Right lobe of liver (tissue), 6 donors: Measurements from ENCODE around the gene CD4. TPM values are rescaled to one million over a fixed set of nuclear protein-coding genes. Genes with fewer than 3 reads are reported as not detected.

Source experiments
- ATAC-seq, 4 donors: fragments of 200-7000 bp; cut with Tn5 transposase; one replicate each; pipeline ENCODE4 v1.9.1; 2020; ENCODE audit warnings: mild to moderate bottlenecking in 4 of 4, moderate library complexity in 4 of 4
- DNase-seq, 3 donors: peaks; one replicate each; pipeline ENCODE4 v3.0.0-alpha.2; 2020
- H3K27ac ChIP-seq, 3 donors: fragments of 200-600 bp; one replicate each; pipeline ENCODE4 v1.8.0; 2022
- H3K27me3 ChIP-seq, 2 donors: fragments of 200-600 bp; one replicate each; pipeline ENCODE4 v1.8.0; 2022
- H3K36me3 ChIP-seq, 4 donors: fragments of 200-600 bp; sonication (generic) in 1 of 4; one replicate each; pipeline versions ENCODE4 v1.5.1 to v1.8.0; 2017 to 2022; ENCODE audit warnings: control low read depth in 1 of 4
- H3K4me1 ChIP-seq, 4 donors: fragments of 200-600 bp; sonication (generic) in 1 of 4; one replicate each; pipeline versions ENCODE4 v1.5.1 to v1.8.0; 2017 to 2022; ENCODE audit warnings: control low read depth in 1 of 4
- H3K4me3 ChIP-seq, 3 donors: fragments of 200-600 bp; one replicate each; pipeline ENCODE4 v1.8.0; 2022
- H3K9me3 ChIP-seq, 4 donors: fragments of 200-600 bp; sonication (generic) in 1 of 4; one replicate each; pipeline versions ENCODE4 v1.5.1 to v1.8.0; 2017 to 2022; ENCODE audit warnings: control low read depth in 1 of 4
- CTCF ChIP-seq, 4 donors: fragments of 200-600 bp in 3 of 4; fragments of 450-650 bp in 1 of 4; IDR thresholded peaks; one replicate each; pipeline versions ENCODE4 v1.5.1 to v1.8.0; 2016 to 2022; ENCODE audit warnings: antibody characterized with exemption in 4 of 4, mild to moderate bottlenecking in 2 of 4
- POLR2A ChIP-seq: fragments of 450-650 bp; IDR thresholded peaks from one replicate; pipeline ENCODE4 v1.6.1; 2017; ENCODE audit warnings: antibody characterized with exemption, mild to moderate bottlenecking
- WGBS: methylation state at CpG from one replicate; pipeline ENCODE4 v1.1.6; 2018; ENCODE audit warnings: low coverage, low lambda C conversion rate; ENCODE audit not compliant: insufficient coverage; ENCODE audit errors: missing lambda C conversion rate; 5-methylcytosine and 5-hydroxymethylcytosine counted together
- intact Hi-C, 2 donors: fragments of 100-400 bp; cut with DNase I; formaldehyde crosslinking; loops; one replicate each; pipeline versions ENCODE4 v1.11.2 to v1.14.1; 2022
- total RNA-seq, 6 experiments: library from RNA; depleted of rRNA in 2 of 6; stranded (reverse); fragments of >200 nt in 2 of 6; fragmentation: NEBNext Ultra II Directional in 3 of 6; extraction: Animal tissue kit (Norgen Biotek cat#: 25700) in 3 of 6; gene quantifications; one replicate each; pipeline versions ENCODE4 v1.1.0 to v1.2.4, GENCODE V29; 2016 to 2023
- donor health status: DM: no; HTN: yes; CAD: no.
- donor health status: DM: no; HTN: no; CAD: no.
- donor health status: DM: no; HTN: no; CAD: no.
- donor health status: DM: no; HTN: yes; CAD: no.
- donor health status: DM: no; HTN: yes; CAD: no.

CD4 gene
- total RNA-seq, 6 experiments from 2014 or later, result 10.0 to 41.6 (median 28.1) TPM

- no peaks in the 10 kb centered on the region for H3K27me3 ChIP-seq
These were observed 3.3 kb downstream of the CD4 start for GRCh38 chr12:6792522-6793201.

GRCh38 chr12:6795088-6795487 lies 5.8 kb downstream of the CD4 start:
- no peaks in the 10 kb centered on the region for H3K4me1 ChIP-seq
- H3K9me3 ChIP-seq, result no peaks in the 10 kb centered on the region
- WGBS, result 84% methylated on average over 2 of the region's 2 CpGs
- no peak overlapping the region for H3K4me3 ChIP-seq
- TF ChIP-seq CTCF (IDR thresholded peaks at IDR 0.05), result no peak
- TF ChIP-seq POLR2A, result no peak
- ATAC-seq (no peak), DNase-seq (no peak)
- no peaks in the 10 kb centered on the region for H3K27me3 ChIP-seq
- H3K27ac ChIP-seq, result no peak overlapping the region
- H3K36me3 ChIP-seq, result no peaks in the 10 kb centered on the region
- intact Hi-C loops, result no loop called here

More at GRCh38 chr12:6792522-6793201, 3.3 kb downstream of the CD4 start:
- H3K9me3 ChIP-seq, result no peaks in the 10 kb centered on the region
- no peaks in the 10 kb centered on the region for H3K4me1 ChIP-seq
- H3K4me3 ChIP-seq, result peak overlapping the region in 2 of 3 donors; percentile 11 to 31
- 43% methylated on average over 12 of the region's 12 CpGs for WGBS
- ATAC-seq (peak; percentile 54 to 65 (median 57)), DNase-seq (peak in 1 of 3 donors; percentile 70)
- no peaks in the 10 kb centered on the region for H3K36me3 ChIP-seq
- no peak for TF ChIP-seq CTCF (IDR thresholded peaks at IDR 0.05)
- TF ChIP-seq POLR2A, result no peak
- intact Hi-C loops, result no loop called here
- H3K27ac ChIP-seq, result peak overlapping the region in 2 of 3 donors; percentile 38 to 47

DNA sequence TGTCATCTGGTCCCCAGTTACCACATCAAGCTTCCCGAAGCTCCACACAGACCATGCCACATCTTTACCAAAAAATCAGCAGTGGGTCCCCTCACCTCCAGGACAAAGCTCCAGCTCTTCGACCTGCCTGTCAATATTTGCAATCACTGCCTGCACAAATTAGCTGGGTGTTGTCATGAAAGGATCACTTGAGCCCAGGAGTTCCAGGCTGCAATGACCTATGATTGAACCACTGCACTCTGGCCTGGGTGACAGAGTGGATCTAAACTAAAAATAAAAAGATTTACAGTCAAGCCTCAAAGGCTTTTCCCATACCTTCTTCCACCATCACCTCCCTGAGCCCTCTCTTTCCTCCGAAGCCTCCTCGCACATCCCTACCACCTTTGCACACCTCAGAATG lies 7.2 kb downstream of the CD4 start:
- Histone ChIP-seq H3K27me3 (no peaks in the 10 kb centered on the region), H3K9me3 (no peaks in the 10 kb centered on the region), H3K4me3 (no peak overlapping the region), H3K4me1 (no peaks in the 10 kb centered on the region), H3K27ac (no peak overlapping the region), H3K36me3 (no peaks in the 10 kb centered on the region)
- DNase-seq (no peak), ATAC-seq (peak in 1 of 4 donors; percentile 35)
- TF ChIP-seq CTCF (IDR thresholded peaks at IDR 0.05), result no peak
- no peak for TF ChIP-seq POLR2A
- intact Hi-C loops, result no loop called here
- WGBS, result 70% methylated on average over 4 of the region's 4 CpGs

DNA sequence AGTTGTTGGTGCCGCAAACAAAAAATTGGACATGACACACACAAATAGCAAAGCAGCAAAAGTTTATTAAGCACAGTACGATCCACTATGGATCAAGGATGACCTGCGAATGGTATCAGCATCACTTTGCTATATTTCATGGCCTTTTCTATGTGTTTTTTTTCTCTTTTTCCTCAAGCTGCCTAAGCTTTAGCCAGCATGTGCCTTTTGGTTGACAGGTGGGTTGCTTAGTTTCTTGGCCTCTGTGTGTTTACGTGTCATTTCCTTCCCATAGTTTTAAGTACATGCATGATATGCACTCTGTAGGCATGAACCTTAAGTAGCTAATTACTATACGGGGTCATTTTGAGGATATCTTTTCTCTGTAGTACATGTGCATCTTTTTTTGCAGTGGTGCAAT lies 9.8 kb downstream of the CD4 start:
- Histone ChIP-seq H3K4me1 (no peaks in the 10 kb centered on the region), H3K9me3 (no peaks in the 10 kb centered on the region), H3K27me3 (no peaks in the 10 kb centered on the region), H3K36me3 (no peaks in the 10 kb centered on the region), H3K4me3 (no peak overlapping the region), H3K27ac (no peak overlapping the region)
- ATAC-seq, result no peak
- 70% methylated on average over 4 of the region's 5 CpGs for WGBS
- intact Hi-C loops, result no loop called here
- DNase-seq, result no peak
- TF ChIP-seq POLR2A, result no peak

- TF ChIP-seq POLR2A, result no peak
- H3K36me3 ChIP-seq, result no peaks in the 10 kb centered on the region
- no peaks in the 10 kb centered on the region for H3K9me3 ChIP-seq
- intact Hi-C loops, result no loop called here
- no peaks in the 10 kb centered on the region for H3K27me3 ChIP-seq
- DNase-seq (no peak), ATAC-seq (no peak)
- no peak overlapping the region for H3K4me3 ChIP-seq
- no peaks in the 10 kb centered on the region for H3K4me1 ChIP-seq
- H3K27ac ChIP-seq, result no peak overlapping the region
- 67% methylated on average over 1 of the region's 1 CpG for WGBS
These were observed 17.8 kb downstream of the CD4 start for GRCh38 chr12:6807170-6807569.
